NB4 (cell line): ENCODE results near the gene MTMR1.

Experiments used
- POLR2A ChIP-seq: IDR thresholded peaks from 2 replicates; pipeline ENCODE4 v1.6.1; 2011; ENCODE audit warnings: mild to moderate bottlenecking; ENCODE audit not compliant: insufficient read length; ENCODE audit errors: extremely low read depth
- TF ChIP-seq, protein P1 (sequence below): IDR thresholded peaks from one replicate; pipeline ENCODE4 v1.5.1; 2012; ENCODE audit warnings: low read depth, low read length

DNA sequence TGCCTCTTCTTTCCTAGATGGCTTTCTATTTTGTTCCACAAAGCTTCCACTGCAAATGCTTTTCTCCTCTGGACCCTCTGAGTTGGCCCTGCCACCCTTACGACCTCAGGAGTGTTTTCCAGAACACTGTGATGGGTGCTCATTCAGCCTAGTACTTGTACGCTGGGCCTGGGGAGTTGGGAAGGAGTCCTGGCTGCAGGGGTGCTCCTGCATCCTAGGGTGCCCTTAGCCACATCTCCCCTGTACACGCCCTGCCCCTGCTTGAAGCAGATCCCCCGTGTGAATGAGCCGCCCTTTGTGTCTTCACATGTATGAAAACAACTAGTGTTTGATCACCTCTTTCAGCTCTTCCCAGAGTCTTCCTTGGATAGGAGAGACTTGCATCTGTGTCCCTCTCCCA lies 64.2 kb downstream of the MTMR1 start:
- TF ChIP-seq, protein P1, sequence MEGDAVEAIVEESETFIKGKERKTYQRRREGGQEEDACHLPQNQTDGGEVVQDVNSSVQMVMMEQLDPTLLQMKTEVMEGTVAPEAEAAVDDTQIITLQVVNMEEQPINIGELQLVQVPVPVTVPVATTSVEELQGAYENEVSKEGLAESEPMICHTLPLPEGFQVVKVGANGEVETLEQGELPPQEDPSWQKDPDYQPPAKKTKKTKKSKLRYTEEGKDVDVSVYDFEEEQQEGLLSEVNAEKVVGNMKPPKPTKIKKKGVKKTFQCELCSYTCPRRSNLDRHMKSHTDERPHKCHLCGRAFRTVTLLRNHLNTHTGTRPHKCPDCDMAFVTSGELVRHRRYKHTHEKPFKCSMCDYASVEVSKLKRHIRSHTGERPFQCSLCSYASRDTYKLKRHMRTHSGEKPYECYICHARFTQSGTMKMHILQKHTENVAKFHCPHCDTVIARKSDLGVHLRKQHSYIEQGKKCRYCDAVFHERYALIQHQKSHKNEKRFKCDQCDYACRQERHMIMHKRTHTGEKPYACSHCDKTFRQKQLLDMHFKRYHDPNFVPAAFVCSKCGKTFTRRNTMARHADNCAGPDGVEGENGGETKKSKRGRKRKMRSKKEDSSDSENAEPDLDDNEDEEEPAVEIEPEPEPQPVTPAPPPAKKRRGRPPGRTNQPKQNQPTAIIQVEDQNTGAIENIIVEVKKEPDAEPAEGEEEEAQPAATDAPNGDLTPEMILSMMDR, result no peak
- no peak for TF ChIP-seq POLR2A
